Measurements from ENCODE around the gene PUS1.
"Not testable (repeated sequence)": the region's sequence is repeated elsewhere in the genome, so short reads cannot be mapped to it uniquely, and the experiment has no call there.

The PUS1 gene

GRCh38 chr12:131965073-131965472, 36.0 kb downstream of the PUS1 start:
- DNase-seq = no peak

- no peak for DNase-seq
Observed at GRCh38 chr12:131971226-131971625, 42.1 kb downstream of the PUS1 start.

- DNase-seq = no peak
Observed at GRCh38 chr12:131975228-131975627, 46.2 kb downstream of the PUS1 start.

GRCh38 chr12:131979606-131980005, 50.5 kb downstream of the PUS1 start:
- DNase-seq = no peak

GRCh38 chr12:131980263-131980662, 51.2 kb downstream of the PUS1 start:
- no peak for DNase-seq

GRCh38 chr12:131981388-131981787, 52.3 kb downstream of the PUS1 start:
- DNase-seq = no peak

GRCh38 chr12:131982041-131982440, 53.0 kb downstream of the PUS1 start:
- no peak for DNase-seq

- DNase-seq = no peak
Observed at GRCh38 chr12:131983026-131983425, 54.0 kb downstream of the PUS1 start.

GRCh38 chr12:131983554-131983953, 54.5 kb downstream of the PUS1 start:
- DNase-seq = no peak

- DNase-seq = no peak
Observed at GRCh38 chr12:131984334-131984733, 55.3 kb downstream of the PUS1 start.

GRCh38 chr12:131985510-131985875, 56.4 kb downstream of the PUS1 start:
- not testable (repeated sequence) for DNase-seq

GRCh38 chr12:131986361-131986760, 57.3 kb downstream of the PUS1 start:
- no peak for DNase-seq

- no peak for DNase-seq
Observed at GRCh38 chr12:131986910-131987309, 57.8 kb downstream of the PUS1 start.

- DNase-seq = no peak
Observed at GRCh38 chr12:131987552-131987951, 58.5 kb downstream of the PUS1 start.

- no peak for DNase-seq
Observed at GRCh38 chr12:131988054-131988796, 59.1 kb downstream of the PUS1 start.

GRCh38 chr12:131989021-131989420, 59.9 kb downstream of the PUS1 start:
- no peak for DNase-seq

GRCh38 chr12:131990066-131990979, 61.2 kb downstream of the PUS1 start:
- DNase-seq = no peak

- no peak for DNase-seq
Observed at GRCh38 chr12:131990980-131991305, 61.9 kb downstream of the PUS1 start.

GRCh38 chr12:131991816-131992430, 62.8 kb downstream of the PUS1 start:
- DNase-seq = no peak

GRCh38 chr12:131994589-131994988, 65.5 kb downstream of the PUS1 start:
- no peak for DNase-seq
